HG02870 (cell line): Measurements from ENCODE around the gene MAP7D1.
"Not testable (repeated sequence)": the region's sequence is repeated elsewhere in the genome, so short reads cannot be mapped to it uniquely, and the experiment has no call there.

Experiments
- ATAC-seq: cut with Tn5 transposase; IDR thresholded peaks from one replicate; pipeline ENCODE4 v1.9.1; 2021; ENCODE audit warnings: mild to moderate bottlenecking, moderate library complexity; ENCODE audit not compliant: unreplicated experiment

The MAP7D1 gene

DNA sequence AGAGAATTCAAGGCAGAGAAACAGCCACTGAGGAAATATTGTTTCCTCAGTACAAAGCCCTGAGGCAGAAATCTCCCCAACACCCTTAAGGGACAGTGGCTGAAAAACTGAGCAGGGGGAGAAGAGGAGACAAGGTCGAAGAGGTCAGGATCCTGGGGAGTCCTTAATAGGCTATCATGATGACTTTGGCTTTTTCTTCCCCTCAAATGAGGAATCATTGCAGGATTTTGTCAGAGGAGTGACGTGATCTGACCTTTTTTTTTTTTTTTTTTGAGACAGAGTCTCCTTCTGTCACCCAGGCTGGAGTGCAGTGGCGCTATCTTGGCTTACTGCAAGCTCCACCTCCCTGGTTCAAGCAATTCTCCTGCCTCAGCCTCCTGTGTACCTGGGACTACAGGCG, 10.2 kb downstream of the MAP7D1 start:
- ATAC-seq, result no peak

DNA sequence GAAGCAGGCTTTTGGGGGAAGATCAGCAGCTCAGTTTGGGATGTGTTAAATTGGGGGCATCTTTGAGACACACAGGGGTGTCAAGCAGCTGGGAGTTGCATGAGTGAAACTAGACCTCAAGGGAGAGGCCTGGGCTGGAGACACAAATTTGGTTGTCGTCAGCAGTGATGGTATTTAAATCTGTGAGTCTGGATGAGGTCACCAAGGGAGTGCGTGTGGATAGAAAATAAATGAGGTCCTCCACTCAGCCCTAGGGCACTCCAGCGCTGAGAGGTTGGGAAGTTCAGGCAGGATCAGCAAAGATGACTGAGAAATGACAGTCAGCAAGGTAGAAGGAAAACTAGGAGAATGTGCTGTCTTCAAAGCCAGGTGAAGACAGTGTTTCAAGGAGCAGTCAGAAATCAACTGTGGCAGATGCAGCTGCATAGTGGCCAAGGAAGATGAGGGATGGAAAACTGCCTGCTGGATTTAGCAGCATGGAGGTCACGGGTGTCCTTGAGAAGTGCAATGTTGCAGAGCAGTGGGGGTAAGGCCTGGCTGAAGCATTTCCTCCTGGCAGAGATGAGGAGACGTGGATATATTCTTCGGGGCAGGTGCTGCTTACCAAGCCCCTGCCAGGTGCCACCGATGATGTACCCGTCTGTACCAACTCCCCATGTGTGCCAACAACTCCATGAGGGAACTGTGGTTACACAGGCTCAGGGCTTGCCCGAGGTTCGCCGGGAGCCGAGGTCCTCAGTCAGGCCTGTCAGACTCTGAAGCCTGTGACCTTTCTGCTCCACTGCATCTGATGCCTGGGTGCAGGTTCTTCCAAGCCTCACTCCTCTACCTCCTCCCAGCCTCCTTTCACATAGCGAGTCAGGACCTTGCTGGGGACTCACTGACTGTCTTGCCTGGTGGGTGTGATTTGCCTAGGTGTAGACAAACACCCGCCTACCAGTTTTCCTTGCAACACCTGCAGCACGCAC, 11.3 kb downstream of the MAP7D1 start:
- no peak for ATAC-seq

DNA sequence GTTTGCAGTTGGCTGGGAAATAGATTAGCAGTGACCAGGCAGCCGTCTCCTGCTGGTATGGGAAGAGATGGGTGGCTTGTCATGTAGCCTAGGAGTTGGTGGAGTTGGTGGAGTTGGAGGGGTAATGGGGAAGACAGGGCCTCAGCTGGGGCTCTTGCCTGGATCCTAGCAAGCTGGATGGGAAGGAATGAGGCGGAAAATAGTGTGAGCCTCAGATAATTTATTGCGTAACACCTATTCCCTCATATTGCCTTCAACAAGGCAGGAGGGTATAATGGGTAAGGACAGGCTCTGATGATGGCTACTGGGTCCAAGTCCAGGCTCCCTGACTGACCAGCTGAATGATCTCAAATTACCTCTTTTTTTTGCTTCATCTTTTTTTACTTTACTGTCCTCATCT, 12.6 kb downstream of the MAP7D1 start:
- ATAC-seq, result no peak

DNA sequence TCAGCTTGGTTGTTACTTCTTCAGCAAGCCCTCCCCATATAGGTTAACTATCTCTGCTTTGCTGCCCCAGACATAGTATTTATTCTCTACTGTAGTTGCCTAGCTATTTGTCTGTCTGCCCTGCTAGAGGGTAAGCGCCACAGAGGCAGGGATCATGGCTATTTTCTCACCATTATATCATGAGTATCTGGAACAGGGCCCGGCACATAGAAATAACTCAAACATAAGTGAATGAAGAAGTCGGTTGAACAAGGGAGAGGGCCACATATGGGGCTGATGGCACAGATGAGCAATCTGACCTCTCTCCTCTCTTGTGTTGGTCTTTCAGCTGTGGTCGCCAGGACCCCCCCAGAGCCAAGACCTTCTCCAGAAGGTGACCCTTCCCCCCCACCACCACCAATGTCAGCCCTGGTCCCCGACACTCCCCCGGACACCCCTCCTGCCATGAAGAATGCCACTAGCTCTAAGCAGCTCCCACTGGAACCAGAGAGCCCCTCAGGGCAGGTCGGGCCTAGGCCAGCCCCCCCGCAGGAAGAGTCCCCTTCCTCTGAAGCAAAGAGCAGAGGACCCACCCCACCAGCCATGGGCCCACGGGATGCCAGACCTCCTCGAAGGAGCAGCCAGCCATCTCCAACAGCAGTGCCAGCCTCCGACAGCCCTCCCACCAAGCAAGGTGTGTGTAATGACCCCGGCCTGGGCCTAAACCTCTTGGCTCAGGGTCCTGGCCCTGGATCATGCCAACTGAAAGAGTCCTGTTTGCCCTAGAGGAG, 14.9 kb downstream of the MAP7D1 start:
- no peak for ATAC-seq

DNA sequence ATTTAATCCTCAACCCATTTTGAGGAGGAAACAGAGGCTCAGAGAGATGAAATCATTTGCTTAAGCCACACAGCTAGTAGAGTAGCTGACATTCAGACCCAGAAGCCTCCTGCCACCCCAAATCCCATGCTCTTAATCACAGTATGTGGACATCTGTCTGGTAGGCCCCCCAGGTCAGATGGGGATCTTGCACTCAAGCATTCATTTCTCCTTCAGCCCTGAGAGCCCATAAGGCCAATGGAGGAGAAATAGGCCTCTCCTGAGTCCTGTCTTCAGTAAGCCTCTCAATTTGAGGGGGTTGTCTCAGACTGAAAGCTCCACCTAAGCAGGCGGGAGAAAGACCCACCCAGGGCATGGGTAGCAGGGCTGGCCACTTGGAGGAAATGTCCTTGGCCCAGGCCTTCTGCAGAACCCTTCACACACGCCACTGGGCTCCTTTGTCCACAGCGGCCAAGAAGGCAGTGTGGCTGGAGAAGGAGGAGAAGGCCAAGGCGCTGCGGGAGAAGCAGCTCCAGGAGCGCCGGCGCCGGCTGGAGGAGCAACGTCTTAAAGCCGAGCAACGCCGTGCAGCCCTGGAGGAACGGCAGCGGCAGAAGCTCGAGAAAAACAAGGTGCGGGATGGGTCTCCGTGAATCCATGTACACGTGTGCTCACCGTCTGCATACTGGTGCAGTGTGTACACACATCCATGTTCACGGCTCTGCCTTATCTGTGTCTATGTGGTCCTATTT, 16.2 kb downstream of the MAP7D1 start:
- no peak for ATAC-seq

DNA sequence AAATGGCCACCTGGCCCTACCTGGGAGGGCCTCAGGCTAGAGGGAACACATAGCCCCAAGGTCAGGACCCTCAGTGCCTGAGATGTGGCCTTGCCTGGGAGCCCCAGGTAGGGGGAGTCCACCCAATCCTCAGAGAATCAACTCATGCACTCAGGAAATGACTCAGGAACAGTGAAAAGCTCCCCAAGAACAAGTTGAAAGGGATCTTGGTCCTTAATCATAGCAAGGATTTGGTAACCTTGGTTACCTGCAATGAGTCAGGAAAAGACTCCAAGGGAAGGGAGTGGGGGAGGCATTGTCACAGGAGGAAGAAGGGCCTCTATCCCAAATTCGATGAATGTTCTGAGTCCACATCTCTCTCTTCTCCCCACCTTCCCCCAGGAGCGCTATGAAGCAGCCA, 17.0 kb downstream of the MAP7D1 start:
- ATAC-seq, result no peak

DNA sequence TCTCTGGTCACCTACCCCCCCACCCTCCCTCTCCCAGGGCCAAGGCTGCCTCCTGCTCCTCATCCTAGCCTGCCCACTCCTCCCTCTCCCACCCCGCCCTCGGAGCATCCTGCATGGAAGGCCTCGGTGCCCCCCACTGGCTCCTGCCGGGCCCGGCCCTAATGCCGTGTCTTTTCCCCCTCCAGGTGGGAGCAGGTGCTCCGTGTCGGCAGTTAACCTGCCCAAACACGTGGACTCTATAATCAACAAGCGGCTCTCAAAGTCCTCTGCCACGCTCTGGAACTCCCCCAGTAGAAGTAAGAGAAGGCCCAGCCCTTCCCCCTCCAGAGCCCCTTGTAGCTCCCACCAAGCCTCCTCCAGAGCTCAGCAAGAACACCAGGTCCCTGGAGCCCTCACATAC, 18.8 kb downstream of the MAP7D1 start:
- ATAC-seq, result no peak

DNA sequence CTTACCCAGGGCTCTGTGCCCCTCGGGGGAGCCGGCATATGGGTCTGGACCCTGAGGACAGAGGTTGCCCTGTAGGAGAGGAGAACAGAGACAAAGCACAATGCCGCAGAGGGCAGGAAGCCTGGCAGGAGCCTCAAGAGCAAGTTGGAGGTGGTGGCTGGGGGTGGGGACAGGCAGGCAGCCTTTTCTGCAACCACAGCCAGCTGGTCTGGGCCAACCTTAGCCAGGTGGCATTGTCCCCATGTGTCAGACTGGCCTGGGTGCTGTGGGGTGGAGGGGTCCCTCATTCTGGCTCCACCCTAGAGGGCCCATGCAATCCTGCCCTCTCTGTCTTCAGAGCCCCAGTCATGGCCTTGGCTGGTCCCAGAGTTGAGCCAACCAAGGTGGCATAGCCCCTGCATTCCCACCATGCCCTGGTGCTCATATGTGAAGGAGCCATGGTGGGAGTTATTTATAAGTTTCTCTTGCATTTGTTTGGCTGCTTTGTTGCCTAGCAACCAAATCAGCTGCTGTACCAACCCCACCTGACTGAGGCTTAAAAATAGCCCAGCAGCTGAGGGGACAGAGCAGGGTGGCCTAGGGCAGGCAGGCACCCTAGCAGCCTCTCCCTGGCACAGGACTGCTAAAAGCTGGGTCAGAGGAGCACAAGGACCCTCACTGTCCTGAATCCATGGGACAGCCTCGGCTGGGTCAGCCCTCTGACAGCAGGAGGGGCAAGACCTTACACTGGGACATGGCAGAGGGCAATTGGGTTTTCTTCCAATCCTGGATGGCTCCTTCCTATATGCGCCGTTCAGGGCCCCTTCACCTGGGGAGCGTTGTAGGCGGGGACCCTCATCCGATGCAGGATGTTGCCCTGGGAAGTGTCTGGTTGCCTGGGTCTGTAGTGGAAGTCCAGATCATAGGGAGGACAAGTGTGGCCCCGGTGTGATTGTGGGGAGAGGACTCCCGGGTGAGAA, 19.5 kb downstream of the MAP7D1 start:
- no peak for ATAC-seq

DNA sequence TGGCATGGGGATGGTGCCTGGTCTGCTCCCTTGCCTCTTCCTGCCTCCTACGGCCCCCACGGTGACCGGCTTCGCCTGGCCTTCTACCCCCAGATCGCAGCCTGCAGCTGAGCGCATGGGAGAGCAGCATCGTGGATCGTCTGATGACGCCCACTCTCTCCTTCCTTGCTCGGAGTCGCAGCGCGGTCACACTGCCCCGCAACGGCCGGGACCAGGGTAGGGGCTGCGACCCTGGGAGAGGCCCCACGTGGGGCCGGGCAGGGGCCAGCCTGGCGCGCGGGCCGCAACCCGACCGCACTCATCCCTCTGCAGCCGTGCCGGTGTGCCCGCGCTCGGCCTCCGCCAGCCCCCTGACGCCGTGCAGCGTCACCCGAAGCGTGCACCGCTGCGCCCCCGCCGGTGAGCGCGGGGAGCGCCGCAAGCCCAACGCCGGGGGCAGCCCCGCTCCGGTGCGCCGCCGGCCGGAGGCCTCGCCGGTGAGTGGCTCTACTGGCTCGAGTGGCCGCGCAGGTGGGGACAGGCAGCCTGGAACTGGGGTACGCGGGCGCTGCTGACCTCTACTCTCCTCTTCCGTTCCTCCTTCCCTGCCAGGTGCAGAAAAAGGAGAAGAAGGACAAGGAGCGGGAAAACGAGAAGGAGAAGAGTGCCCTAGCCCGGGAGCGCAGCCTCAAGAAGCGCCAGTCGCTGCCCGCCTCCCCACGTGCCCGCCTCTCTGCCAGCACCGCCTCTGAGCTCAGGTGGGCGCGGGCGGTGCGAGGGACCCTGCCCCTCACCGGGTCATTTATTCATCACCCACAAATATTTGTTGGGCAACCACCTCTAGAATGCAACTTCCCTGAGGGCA, 20.4 kb downstream of the MAP7D1 start:
- no peak for ATAC-seq

DNA sequence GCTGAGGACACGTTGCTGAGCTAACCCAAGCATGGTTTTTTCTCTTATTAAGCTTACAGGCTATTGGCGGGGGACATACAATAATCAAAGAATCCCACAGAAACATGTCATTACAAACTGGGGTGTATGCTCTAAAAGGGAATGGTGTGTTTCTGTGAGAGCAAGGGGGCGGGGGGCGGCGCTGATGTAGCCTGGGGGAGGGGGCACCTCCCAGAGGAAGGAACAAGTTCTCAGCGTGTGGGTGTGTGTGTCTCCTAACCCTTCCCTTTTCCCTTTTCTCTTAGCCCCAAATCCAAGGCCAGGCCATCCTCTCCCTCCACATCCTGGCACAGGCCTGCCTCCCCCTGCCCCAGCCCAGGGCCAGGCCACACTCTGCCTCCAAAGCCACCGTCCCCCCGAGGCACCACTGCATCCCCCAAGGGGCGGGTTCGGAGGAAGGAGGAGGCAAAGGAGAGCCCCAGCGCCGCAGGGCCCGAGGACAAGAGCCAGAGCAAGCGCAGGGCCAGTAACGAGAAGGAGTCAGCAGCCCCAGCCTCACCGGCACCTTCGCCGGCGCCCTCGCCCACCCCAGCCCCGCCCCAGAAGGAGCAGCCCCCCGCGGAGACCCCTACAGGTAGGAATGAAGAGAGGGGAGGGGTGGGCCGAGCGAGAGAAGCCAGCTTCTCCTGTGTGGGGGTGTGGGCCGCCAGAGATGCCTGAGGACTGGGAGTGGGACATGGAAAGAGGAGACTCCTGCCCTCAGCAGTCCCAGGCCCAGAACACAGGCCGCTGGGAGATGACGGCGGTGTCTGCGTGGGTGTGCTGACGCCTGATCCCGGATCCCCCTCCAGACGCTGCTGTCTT, 21.9 kb downstream of the MAP7D1 start:
- no peak for ATAC-seq

DNA sequence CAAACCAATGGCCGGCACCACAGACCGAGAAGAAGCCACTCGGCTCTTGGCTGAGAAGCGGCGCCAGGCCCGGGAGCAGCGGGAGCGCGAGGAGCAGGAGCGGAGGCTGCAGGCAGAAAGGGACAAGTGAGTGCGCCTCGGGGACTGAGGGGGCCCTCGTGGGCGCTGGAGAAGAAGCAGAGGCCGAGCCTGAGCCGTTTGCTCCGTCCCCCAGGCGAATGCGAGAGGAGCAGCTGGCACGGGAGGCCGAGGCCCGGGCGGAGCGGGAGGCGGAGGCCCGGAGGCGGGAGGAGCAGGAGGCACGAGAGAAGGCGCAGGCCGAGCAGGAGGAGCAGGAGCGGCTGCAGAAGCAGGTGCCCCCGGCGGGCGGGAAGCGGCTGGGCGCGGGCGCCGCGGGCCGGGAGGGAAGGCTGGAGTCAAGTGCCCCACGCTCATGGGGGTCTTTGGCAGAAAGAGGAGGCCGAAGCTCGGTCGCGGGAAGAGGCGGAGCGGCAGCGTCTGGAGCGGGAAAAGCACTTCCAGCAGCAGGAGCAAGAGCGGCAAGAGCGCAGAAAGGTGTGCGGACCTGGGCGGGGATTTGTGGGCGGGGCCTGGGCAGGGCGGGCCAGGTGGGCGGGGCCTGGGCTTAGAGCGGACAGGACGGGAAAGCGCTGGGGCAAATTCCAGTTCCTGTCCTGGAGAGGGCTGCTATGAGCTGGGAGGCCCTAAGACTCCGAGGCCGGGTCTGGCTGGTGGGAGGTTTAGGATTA, 22.7 kb downstream of the MAP7D1 start:
- ATAC-seq, result no peak

DNA sequence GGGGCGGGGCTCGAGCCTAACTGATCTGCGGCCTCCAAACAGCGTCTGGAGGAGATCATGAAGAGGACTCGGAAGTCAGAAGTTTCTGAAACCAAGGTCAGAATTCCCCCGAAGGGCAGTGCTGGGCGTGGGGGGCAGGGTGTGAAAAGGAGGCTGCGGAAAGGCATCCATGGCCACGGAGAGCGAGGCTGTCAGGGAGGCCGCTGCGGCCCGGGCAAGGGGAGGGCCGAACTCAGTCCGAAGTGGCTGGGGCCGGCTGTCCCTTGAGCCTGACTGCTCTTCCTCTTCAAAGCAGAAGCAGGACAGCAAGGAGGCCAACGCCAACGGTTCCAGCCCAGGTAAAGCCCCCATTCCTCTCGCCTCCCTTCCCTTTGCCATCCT, 23.2 kb downstream of the MAP7D1 start:
- ATAC-seq, result no peak

DNA sequence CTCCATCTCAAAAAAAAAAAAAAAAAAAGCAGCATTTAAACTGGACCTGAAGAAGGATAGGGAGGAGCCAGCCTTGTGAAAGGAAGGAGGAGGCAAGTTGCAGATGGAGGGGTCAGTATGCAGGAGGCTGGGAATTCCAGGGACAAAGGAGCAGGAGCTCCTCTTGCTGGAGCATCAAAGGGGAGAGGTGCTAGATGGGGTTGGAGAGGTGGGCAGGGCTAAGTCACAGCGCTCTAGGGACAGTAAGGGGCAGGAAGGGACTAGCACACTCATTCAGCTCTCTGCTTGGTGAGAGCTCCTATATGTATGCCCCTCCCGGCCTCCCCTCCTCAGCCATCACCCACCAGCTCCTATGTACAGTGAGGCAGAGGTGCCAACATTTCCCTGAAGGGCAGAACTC, 26.8 kb downstream of the MAP7D1 start:
- no peak for ATAC-seq

DNA sequence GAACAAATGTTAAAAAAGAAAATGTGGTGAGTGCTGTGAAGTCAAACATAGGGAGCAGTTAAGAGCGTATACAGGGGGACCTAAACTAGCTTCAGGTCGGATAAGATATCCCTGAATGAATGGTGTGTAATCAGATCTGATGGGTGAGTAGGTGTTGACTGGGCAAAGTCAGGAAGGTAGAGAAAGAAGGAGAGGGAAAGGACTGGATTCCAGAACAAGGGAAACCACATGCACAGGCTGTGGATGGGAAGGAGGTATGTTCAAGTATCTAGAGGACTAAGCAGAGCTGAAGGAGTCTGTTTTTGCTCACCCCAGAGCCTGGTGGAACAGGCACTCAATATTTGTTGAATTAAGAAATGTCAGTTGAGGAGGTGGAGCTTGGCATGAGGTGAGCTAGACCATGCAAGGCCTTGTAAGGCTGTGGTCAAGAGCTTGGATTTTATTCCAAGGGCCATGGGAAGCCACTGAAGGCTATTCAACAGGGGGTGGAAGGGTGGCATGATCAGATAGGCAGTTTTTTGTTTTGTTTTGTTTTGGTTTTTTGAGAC, 27.4 kb downstream of the MAP7D1 start:
- no peak for ATAC-seq

DNA sequence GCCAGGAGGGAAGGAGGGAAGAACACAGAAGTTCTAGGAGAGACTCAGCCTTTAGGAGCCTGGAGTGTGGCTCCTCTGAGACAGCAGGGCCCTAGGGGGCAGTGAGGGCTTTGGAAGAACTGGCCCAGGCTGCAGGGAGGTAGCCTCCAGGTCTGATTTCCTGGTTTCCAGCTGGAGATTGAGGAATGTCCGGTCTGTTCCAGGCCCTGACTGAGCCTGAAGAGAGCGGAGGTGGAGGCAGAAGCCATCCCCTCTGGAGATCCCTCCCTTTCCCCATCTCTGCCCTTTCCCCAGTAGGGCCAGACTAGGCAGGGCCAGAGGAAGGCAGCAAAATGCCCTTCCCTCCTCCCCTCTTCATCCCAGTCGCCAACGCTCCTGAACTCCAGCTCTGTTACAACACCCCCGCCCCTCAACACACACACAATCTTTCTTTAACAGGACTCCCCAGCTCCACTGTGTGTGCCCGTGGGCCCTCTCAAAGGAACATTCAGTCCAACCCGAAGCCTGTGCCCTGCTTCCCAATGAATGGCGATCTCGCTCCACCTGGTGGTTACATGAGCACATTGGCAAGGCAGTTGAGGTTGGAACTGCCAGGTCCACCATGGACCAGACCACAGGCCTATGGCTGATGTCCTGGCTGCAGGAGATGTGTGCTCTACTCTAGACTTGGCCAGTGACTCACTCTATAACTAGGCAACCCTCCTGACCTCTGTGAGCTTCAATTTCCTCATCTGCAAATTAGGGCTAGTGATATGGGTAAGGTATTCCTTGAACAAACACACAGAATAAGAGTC, 32.0 kb downstream of the MAP7D1 start:
- ATAC-seq, result no peak

DNA sequence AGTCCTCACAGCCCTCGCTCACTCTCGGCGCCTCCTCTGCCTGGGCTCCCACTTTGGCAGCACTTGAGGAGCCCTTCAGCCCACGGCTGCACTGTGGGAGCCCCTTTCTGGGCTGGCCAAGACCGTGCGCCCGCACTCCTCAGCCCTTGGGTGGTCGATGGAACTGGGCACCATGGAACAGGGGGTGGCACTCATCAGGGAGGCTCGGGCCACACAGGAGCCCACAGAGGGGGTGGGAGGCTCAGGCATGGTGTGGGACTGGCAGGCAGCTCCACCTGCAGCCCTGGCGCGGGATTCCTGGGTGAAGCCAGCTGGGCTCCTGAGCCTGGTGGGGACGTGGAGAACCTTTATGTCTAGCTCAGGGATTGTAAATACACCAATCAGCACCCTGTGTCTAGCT, 40.8 kb downstream of the MAP7D1 start:
- ATAC-seq, result not testable (repeated sequence)

DNA sequence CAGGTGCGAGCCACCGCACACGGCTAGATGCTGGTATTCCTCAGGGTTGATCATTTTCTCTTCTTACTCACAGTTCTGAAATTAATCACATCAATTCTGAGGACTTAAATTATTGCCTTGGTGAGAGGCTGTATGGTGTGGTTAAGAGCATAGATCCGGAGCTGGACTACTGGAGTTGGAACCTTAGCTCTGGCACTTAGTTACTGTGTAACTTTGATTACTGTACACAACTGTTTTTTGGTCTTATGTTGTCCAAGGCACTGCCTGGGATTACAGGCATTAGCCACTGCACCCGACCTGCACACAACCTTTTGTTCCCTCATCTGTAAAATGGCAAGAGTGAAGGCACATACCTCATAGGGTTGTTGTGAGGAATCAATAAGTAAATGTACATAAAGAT, 42.7 kb downstream of the MAP7D1 start:
- no peak for ATAC-seq
